ENCODE results near the gene OPTN.
A peak's percentile ranks its signal among the peaks of the same experiment; 100 is the strongest.
"Not testable (repeated sequence)": the region's sequence is repeated elsewhere in the genome, so short reads cannot be mapped to it uniquely, and the experiment has no call there.

The OPTN gene

DNA sequence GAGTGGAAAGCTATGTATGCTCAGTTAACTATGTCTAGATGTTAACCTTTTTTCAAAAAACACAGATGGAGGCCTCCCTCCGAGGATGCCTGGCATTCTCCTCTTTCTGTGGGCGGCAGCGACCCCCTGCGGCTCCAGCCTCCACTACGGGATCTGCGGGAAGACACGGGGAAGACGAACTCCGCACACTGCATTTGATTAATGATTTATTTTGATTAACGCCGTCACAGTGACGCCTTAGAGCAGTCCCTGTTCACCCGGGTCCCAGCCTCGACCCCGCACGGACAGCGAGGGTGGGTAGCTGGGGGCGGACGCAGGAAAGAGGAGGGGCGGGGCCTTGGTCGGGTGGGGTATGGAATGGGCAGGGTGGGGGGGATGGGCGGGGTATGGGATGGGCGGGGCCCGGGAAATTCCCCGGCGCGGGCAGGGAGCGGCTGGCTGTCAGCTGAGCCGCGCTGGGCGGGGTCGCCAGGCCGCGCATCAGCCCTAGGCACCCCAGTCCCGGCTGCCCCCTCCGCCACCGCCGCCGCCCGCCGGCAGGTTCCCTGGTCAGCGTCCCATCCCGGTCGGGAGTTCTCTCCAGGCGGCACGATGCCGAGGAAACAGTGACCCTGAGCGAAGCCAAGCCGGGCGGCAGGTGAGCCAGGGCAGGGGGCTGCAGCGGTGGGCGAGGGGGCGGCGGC, at the start of gene OPTN:
Gene OPTN (plus strand): TSS at position 498 of the 683 bp plus-strand sequence. CDS start 8,960 bp downstream, outside the sequence.
- peak; percentile 62 for DNase-seq (ENCODE audit: low spot score)

DNA sequence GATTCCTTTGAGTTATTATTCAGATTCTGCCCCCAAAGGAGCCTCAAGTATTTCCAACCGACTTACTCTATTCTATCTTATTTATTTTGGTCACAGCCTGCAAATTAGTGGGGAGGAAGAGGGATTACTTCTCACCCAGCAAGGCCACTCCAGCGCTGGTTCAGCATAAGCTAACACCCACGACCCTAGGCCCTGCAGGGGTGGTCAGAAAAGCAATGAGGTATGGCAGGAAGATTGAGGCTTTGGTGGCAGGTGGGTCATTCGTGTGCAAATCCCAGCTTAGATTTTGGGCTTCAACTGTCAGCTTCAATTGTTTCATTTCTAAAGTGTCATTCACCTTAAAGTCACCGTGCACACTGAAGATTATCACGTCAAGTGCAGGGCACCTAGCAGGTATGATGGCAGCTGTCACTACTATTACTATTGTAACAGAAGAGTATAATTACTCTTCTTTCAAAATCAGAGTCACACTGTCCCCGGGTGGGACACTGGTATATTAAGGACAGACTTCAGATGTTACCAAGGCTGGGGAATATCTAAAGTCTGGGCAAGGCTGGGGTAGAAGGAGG, 48.8 kb upstream of the OPTN start:
- no peak for DNase-seq (ENCODE audit: low spot score)

DNA sequence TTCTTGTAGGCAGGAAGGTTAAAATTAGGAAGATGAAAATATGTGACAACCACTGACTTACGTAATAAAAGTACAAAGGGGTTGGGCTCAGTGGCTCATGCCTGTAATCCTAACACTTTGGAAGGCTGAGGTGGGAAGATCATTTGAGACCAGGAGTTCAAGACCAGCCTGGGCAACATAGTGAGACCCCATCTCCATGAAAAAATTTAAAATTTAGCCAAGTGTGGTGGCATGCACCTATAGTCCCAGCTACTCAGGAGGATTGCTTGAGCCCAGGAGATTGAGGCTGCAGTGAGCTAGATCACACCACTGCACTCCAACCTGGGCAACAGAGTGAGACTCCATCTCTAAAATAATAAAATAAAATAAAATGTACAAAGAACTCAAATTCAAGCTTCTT, 46.8 kb upstream of the OPTN start:
- not testable (repeated sequence) for DNase-seq (ENCODE audit: low spot score)

- no peak for DNase-seq (ENCODE audit: low spot score)
Observed at GRCh38 chr10:13053794-13054462, 46.0 kb upstream of the OPTN start.

- DNase-seq (ENCODE audit: low spot score), result no peak
Observed at GRCh38 chr10:13054844-13055243, 45.1 kb upstream of the OPTN start.

DNA sequence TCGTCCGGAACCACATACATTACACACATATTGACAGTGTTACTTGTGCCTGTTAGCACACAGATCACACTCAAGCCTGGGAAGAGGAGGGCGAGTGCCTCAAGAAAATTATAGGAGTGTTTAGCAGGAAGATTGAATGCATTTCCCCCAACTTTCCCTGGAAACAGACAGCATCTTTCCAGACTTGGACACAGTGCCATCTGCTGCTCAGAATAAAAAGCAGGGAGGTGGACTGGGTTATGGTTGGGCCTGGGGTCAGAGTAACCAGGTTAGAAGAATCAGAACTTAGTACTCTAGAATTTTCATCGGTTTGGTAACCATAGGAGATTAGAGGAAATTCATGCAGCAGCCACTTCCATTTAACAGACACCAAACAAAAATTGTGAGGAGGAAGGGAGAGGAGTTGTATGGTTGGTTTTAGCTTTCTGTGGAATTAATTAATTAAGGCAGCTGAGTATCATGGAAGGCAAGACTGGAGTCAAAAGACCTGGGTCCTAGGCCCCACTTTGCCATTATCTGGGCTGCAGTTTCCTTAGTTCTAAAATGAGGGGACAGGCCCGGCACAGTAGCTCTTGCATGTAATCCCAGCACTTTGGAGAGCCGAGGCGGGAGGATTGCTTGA, 43.4 kb upstream of the OPTN start:
- DNase-seq (ENCODE audit: low spot score), result peak; percentile 12

- DNase-seq (ENCODE audit: low spot score), result no peak
Observed at GRCh38 chr10:13062803-13063202, 37.2 kb upstream of the OPTN start.

GRCh38 chr10:13066527-13066926, 33.4 kb upstream of the OPTN start:
- no peak for DNase-seq (ENCODE audit: low spot score)

- no peak for DNase-seq (ENCODE audit: low spot score)
Observed at GRCh38 chr10:13067431-13067830, 32.5 kb upstream of the OPTN start.

- DNase-seq (ENCODE audit: low spot score), result no peak
Observed at GRCh38 chr10:13068071-13068470, 31.9 kb upstream of the OPTN start.

DNA sequence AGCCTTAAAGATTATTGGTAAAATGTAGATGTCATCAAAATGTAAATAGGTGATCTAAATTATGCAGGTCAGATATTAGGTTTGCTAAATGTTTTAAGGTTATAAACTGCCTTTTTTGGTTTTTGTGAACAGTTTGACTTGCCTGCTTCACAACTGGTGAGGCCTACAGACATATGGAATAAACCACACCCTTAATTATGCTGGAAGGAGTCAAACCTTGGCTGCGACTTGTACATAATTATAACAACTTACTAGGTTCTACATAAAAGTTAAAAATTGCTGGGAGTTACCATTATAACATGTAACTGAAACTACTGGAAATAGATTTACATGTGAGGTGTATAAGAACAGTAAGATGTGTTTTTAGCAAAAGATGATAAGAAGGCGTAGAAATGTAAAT, 31.5 kb upstream of the OPTN start:
- no peak for DNase-seq (ENCODE audit: low spot score)

GRCh38 chr10:13072339-13072738, 27.6 kb upstream of the OPTN start:
- DNase-seq (ENCODE audit: low spot score), result no peak

DNA sequence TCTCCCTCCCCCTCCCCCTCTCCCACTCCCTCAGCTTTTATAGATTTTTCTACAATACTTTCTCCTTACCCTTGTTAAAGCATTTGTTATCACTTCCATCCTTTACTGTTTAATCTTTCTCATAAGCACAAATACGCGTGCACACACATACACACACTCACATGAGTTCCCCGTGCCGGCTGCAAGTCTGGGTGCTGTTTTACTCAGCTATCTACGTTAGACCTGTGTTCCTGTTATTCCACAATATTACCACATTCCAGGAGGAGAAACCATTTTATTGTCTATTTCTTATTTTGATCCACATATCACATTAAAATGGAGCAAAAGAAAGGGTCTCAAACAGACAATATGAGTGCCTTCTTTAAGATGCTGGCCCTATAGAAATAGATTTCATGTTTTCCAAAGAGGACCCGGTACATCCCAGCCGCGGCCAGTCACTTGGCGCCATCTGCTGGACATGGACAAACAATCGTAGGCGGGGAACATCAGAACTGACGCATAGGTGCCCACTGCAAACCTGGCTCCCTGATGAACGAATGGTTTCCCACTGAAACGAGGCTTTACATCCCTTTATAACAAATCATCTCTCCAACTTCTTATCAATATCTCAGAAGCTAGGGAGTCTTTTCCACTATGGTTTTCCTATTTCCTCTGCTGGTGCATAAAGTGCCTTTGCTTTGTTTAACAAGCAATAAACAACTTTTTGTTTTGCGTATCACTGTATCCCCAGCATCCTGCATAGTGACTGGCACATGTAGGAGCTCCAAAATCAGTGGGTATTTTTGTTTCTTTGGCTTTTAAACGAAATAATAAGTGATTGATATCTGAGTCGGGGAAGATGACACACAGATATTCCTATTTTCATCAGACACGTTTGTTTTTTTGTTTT, 25.2 kb upstream of the OPTN start:
- peak; percentile 61 for DNase-seq (ENCODE audit: low spot score)

DNA sequence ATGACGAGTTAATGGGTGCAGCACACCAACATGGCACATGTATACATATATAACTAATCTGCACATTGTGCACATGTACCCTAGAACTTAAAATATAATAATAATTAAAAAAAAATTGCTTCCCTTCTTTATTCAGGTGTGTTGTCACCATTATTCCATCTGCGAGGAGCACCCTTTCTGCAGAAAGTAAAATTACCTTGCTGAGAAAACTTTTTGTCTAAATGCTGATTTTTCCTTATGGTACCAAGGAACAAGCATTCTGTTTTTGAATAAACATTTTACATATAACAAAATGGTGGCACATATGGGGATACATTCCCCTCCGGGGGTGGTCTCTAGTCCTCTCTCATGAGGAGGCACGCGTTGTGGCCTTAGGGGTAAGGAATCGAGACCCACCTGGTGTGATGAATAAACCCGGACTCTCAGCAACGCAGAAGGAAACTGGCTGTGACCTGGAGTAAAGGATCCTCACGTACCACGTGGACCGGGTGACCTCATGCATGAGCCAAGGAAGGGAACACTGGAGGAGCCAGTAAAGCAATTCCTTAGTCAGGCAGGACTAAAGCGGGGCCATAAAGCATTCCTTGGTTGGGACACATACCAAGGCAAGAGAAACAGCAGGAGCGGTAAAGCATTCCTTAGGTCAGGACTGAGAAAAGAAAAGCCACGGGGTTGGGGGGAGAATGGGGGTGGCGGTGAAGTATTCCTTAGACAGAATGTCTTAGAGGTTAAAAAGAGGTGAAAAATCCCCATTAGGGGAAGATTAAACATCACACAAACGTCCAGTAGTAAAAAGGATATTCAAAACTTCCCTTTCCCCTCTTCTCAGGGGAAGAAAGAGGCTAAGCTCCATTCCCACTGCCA, 20.8 kb upstream of the OPTN start:
- DNase-seq (ENCODE audit: low spot score), result no peak

DNA sequence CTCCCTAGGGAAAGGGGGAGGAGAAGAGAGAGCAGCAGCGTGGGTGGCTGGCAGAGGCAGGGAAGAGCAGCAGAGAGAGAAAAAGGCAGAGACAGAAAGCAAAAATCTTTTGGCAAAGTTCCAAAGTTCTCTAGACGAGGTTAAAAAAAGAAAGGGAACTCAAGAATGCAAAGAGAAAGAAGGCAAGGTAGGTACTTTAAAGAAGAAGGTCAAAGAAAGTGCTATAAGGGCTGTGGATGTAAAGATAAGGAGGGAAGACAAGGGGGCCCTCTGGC, 20.2 kb upstream of the OPTN start:
- DNase-seq (ENCODE audit: low spot score), result no peak

DNA sequence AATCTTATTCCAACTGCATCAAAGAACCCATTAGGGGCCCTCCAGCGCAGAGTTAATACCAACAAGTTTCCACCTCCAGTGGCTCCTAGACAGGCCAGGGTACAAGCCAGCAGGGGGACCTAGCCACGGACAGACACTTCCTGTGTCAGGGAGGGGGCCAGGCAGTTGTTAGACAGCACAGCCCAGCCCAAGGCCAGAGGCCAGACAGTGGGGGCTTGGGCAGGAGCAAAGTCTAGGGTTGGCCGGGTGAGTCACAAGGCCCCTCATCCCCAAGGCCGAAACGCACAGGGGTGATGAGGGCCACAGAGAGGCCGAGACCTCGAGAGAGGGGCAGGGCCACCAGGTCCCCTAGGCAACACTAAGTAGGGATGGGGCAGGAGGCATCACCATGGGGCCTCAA, 19.3 kb upstream of the OPTN start:
- no peak for DNase-seq (ENCODE audit: low spot score)

GRCh38 chr10:13083700-13084099, 16.3 kb upstream of the OPTN start:
- not testable (repeated sequence) for DNase-seq (ENCODE audit: low spot score)

- no peak for DNase-seq (ENCODE audit: low spot score)
Observed at GRCh38 chr10:13086056-13086455, 13.9 kb upstream of the OPTN start.

DNA sequence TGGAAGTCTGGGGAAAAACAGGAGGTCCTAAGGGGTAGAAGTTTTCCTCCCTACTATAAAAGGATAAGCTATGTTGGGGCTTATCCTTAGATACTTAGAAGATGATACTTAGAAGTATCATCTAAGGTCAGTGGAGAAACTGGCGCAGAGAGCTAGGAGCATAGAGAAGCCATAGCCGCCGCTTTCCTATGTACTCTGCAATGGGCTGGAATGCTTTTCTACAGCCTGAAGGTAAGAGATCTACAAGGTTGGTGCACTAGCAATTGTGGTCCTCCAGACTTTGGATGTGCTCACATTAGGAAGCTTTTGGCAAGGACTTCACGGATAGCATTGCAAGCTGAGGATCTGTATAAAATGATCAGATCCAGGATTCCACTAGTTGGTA, 12.4 kb upstream of the OPTN start:
- no peak for DNase-seq (ENCODE audit: low spot score)

GRCh38 chr10:13087986-13088618, 11.9 kb upstream of the OPTN start:
- no peak for DNase-seq (ENCODE audit: low spot score)

- DNase-seq (ENCODE audit: low spot score), result no peak
Observed at GRCh38 chr10:13089345-13089744, 10.6 kb upstream of the OPTN start.

All from COLO829 (cell line).